ENCODE data around the gene NLN.

NLN gene

DNA sequence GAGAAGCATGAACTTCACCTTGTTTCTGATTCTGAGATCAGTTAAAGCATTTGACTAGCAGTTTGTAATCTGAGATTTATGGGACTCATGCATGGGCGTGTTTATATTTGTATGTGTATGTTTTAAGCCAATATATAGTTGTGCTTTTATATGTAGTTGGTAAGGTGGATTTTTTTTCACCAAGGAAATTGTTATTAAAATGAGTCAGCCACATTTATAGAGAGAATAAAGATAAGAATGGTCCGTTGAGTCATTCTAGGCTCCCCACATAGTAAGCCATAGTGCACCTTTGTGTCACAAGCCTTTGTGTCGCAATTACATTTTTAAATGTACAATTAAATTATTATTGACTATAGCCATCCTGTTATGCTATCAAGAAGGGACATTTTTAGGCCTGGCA lies 89.0 kb downstream of the NLN start:
- DNase-seq = no peak

DNA sequence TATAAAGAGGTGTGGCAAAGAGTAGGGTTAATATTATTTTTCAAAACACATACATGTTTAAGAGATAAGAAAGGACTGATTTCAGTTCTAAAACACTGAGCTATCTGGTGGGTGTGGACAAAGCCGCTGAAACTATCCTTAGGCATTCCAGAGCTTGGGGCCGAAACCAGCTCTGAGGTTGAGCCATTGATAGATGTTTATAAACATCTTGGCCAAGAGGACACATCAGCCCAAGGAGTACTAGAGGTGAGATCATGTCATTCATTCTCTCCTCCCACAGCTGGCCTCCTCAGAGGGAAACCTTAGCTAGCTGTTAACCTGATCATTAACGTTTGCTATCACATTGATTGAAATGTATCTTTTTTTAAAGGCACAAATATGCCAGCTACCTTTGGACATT lies 89.9 kb downstream of the NLN start:
- DNase-seq = no peak

DNA sequence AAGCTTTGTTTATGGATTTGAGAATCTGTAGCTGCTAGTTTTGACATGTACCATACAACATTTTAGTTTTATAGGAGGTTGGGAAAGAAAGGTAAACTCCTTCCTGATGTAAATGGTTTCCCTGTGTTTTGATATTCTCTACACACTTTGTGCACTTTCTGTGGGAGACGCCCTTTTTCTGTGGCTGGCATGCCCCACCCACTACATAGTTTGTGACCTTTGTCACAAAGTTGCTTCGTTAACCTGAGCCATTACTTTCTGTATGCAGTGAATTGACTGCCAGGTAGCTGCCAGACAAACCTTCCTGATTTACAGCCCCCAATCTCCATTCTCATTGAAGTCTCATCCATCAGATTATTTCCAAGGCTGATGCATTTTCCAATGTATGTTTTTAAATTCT lies 90.6 kb downstream of the NLN start:
- DNase-seq = no peak

DNA sequence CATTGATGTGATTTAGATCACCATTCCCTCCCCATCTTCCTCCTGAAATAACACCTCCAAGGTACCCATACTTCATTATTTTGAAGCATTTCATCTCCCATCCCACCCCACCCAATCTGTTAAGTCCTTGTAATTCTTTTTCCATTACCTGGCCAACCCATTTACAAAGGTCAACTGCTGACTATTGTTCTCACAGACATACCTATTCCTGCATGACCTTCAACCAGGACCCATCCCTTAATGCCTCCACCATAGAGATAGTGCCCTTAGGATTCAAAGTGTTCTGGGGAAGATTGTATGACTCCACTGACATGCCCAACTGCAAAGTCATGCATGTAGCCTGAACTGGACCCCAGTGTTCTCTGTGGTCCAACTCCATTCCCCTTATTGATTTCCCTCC lies 91.2 kb downstream of the NLN start:
- no peak for DNase-seq

GRCh38 chr5:65815161-65815560 lies 93.2 kb downstream of the NLN start:
- no peak for DNase-seq

DNA sequence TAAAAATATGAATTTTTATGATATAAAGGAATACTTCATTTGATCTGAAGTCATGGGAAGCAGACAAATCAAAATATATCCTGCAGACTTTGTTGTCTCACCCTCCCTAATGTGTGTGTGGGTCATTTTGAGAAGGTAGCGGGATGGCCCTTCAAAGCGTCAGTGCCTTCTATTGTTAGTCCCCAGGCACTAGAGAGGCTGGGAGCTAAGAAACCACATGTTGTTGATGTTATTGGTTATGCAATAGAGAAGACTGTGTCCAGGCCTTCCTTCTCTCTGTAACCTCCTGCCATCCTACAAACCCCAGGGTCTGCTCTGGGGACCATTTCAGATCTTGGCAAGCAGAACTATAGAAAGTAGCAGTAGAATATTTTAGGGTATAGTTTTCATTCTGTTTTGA lies 94.7 kb downstream of the NLN start:
- DNase-seq = no peak

DNA sequence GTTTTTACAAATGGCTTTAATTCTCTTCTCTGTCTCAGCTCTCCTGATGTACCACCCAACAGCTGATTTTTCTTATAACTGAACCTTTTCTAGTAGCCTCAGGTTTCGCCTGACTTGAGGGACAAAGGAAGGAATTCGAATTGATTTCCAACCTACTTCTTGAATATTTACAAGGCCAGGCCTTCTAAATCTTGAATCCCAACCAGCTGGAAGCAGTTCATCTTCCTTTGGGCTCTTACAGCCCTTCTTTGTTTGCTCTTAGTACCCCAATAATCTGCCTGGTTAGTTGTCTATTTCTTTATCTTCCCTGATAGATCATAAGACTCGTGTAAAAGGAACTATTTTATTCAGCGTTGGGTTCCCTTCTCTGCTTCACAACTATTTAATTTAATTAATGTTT lies 95.9 kb downstream of the NLN start:
- no peak for DNase-seq

- no peak for DNase-seq
Observed at GRCh38 chr5:65818592-65818991, 96.6 kb downstream of the NLN start.

DNA sequence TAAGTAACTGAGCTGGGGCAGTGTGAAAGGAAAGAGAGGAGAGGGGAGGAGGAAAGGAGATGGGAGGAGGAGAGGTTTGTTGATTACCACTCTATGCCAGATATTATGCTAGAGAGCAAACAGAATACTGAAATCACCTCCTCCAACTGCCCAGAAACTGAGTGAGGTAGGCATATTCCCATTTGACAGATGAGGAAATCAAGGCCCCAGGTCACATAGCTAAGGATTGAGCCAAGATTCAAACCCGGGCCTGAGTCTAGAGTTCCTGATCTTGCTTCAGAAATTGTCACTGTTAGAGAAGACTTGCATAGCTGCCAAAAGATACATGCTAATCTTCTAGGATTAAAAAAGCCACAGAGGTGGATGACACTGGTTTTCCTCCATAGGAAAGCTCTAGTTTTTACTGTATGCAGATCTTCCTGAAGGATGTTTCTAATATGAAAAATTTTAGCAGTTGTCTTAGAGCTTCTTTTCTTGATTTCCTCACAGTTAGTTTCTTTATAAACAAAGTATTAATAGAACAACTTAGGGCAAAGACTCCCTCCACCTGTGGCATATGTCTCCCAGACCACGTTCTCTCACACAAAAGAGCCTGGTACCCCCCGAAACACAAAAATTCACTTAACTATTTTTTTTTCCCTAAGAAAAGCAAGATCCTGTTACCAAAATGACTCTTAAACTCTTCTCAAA lies 97.4 kb downstream of the NLN start:
- DNase-seq = no peak

DNA sequence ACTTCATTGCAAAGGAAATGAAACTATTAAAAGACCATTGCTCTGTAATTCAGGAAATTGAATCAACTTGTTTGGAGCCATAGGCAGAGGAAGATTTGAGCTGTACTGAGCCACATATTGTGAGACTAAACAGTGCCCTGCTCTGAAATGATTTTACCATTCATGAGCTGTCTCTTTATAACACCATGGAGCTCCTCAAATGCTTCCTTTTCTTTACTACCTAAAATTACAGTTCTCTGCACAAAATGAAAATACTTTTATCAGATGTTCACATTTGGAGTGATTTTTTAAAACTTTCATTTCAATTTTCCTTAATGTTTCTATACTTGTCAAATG lies 97.9 kb downstream of the NLN start:
- no peak for DNase-seq

- no peak for DNase-seq
Observed at GRCh38 chr5:65820373-65820772, 98.4 kb downstream of the NLN start.

DNA sequence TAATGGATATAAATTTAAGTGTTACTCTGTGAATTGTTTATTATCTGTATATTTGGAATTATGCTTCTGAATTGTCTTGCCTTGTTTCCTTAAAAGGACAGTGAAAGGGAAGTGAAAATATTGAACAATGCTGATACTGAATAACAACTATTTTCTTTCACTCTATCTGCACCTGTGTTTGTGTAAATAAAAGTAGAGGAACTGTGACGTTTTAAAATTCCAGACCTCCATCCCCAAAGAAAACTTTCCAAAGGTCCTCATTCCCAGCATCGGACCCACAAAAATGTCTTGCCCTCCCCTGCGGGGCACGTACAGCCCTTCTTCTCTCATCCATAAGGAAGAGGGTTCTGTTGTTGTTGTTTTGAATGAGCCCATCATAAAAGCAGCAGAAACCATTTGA lies 100.0 kb downstream of the NLN start:
- DNase-seq = no peak

- DNase-seq = no peak
Observed at GRCh38 chr5:65822710-65823109, 100.7 kb downstream of the NLN start.

- no peak for DNase-seq
Observed at GRCh38 chr5:65823204-65823603, 101.2 kb downstream of the NLN start.

- DNase-seq = no peak
Observed at GRCh38 chr5:65823845-65824445, 101.9 kb downstream of the NLN start.

DNA sequence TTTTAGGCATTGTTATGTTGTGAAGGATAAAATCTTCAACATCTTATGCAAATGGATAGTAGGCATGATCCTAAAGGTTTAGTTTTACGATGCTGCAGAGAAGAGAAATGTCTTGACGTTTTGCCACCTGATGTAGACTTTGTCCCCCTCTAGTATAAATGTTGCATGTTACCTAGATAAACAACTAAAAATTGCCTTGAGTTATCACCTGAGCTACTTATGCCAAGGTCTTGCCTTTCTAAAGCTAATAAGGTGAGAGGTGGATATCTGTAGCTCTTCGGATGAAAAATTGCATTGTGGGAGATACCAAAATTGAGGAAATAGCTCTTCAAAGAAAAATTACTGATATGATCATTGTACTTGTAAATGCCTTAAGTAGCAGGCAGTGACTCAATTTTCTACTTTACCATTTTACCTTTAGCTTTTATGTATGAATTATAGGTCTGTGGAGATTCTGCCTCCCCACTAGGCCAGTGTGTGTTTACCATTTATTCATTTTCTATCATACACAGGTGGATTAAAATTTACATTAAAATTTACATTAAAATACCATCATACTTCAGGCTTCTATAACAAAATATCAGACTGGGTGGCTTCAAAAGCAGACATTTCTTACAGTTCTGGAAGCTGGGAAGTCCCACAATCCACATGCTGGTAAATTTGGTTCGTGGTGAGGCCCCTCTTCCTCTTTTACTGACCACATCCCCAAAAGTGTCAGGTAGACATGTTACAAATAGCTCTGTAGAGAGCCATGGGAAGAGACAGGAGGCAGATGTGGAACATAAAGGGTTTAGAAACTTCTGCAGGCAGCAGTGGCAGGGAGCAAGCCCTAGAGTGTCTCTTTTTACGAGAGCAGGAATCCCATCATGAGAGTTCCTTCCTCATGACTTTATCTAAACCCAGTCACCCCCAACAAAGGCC lies 103.7 kb downstream of the NLN start:
- DNase-seq = no peak

GRCh38 chr5:65828022-65828896 lies 106.3 kb downstream of the NLN start:
- no peak for DNase-seq

GRCh38 chr5:65830856-65831255 lies 108.9 kb downstream of the NLN start:
- no peak for DNase-seq

DNA sequence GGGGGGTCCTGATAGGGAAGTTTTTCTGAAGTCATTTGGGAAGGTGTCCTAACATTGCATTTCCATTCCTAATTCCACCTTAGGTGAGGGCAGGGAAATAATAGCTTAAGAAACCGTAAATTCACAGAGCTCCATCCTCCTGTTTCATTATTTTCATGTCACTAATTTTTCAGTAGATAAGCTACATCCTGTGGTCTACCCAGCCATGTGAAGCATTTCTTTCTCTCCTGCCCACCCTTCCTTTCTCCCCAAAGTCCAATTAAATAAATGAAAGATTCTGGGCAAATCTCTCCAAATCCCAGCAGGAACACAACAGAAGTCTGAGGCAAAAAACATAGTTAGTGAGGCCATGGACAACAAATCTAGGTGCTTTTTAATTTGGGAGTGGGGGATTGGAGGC lies 109.3 kb downstream of the NLN start:
- DNase-seq = no peak

GRCh38 chr5:65832152-65832551 lies 110.1 kb downstream of the NLN start:
- no peak for DNase-seq

DNA sequence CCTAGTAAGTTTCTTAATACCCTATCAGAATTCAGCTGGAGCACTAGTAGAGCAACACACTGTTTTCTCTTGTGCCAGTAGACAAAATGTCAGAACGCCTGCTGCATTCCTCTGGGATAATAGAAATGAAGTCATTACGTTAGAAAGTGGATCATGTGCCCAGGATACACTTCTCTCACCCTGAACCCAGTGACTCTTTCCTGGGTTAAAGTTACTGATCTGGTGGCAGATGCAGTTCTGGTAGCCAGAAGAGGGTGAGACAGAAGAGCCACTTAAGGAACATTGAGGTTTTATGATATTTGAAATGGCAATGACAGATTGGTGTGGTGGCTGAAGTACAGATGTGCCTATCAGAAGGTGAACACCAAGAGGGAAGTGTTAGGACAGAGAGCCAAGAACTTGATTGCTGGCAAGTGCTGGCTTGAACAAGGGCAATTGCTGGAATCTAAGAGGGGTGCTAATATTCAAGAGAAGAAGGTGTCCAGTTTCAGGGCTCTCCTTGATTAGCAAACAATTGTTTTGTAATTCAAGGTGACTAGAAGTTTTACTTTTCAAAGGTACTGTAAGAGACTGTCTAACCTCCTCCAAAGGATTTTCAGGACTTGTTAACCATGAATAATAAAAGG lies 110.7 kb downstream of the NLN start:
- no peak for DNase-seq

DNA sequence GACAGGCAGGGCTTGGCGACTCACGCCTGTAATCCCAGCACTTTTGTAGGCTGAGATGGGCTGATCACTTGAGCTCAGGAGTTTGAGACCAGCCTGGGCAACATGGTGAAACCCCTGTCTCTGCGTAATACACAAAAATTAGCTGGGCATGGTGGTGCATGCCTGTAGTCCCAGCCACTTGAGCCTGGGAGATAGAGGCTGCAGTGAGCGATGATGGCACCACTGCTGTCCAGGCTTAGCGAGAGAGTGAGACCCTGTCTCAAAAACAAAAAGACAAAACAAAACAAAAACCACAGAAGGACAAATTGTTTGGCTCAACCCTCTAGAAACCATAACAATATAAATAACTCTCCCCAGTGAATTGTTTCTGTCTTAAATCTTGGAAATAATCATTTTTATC lies 111.8 kb downstream of the NLN start:
- no peak for DNase-seq

DNA sequence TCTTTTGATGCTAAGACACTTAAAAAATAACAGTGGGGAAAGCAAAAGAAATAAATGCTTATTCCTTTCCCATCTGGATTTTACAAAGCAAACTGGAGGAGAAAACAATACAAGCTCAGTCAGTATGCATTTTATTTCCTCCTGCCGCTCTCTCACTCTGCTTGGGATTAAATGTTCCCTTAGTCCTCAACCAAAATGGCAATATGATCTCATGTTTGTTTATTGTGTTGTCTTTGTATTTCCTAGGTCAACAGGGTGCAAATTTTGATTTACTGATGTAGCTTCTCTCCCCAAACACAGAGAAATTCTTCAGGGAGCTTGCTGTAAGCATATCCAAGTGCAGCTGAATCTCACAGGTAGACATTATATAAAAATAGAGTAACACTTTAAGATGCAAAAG lies 112.3 kb downstream of the NLN start:
- DNase-seq = no peak
